DOHH2 (cell line): ENCODE results near the gene PTGIS.

ENCODE experiments used
- H3F3A ChIP-seq: fragments of 200-600 bp; sonication (generic), shearing (Covaris generic); 2 replicates; pipeline ENCODE4 v1.6.0; 2016; ENCODE audit warnings: antibody characterized with exemption, mild to moderate bottlenecking; ENCODE audit not compliant: control insufficient read depth, insufficient read depth
- H3K27ac ChIP-seq: fragments of 200-600 bp; sonication (generic); 2 replicates; pipeline ENCODE4 v1.5.1; 2014; ENCODE audit warnings: low read depth, mild to moderate bottlenecking, low read length, moderate library complexity
- H3K27me3 ChIP-seq: fragments of 200-600 bp; sonication (generic); 2 replicates; pipeline ENCODE4 v1.6.1; 2014; ENCODE audit warnings: mild to moderate bottlenecking, low read length, mixed read lengths; ENCODE audit not compliant: control insufficient read depth
- H3K36me3 ChIP-seq: fragments of 200-600 bp; sonication (generic); 2 replicates; pipeline ENCODE4 v1.6.1; 2014; ENCODE audit warnings: mild to moderate bottlenecking, low read length, moderate library complexity, mixed read lengths; ENCODE audit not compliant: control insufficient read depth
- H3K4me1 ChIP-seq: fragments of 200-600 bp; sonication (generic); 2 replicates; pipeline ENCODE4 v1.6.1; 2014; ENCODE audit warnings: mild to moderate bottlenecking, low read length, mixed read lengths; ENCODE audit not compliant: control insufficient read depth
- H3K4me2 ChIP-seq: fragments of 200-600 bp; sonication (generic); 2 replicates; pipeline ENCODE4 v1.6.0; 2014; ENCODE audit warnings: mild to moderate bottlenecking, low read length, moderate library complexity
- H3K4me3 ChIP-seq: fragments of 200-600 bp; sonication (generic); 2 replicates; pipeline ENCODE4 v1.5.1; 2014; ENCODE audit warnings: mild to moderate bottlenecking, low read length, mixed read lengths
- H3K79me2 ChIP-seq: fragments of 200-600 bp; sonication (generic); 2 replicates; pipeline ENCODE4 v1.6.1; 2014; ENCODE audit warnings: mild to moderate bottlenecking, low read length, mixed read lengths; ENCODE audit not compliant: control insufficient read depth
- H3K9me2 ChIP-seq: fragments of 200-600 bp; sonication (generic); replicated peaks from 2 replicates; pipeline ENCODE4 v1.6.1; 2014; ENCODE audit warnings: mild to moderate bottlenecking, low read length, mixed read lengths; ENCODE audit not compliant: control insufficient read depth
- H3K9me3 ChIP-seq: fragments of 200-600 bp; sonication (generic); 2 replicates; pipeline ENCODE4 v1.6.1; 2014; ENCODE audit warnings: antibody characterized with exemption, low read length, mixed read lengths; ENCODE audit not compliant: control insufficient read depth, insufficient read depth
- H4K20me1 ChIP-seq: fragments of 200-600 bp; sonication (generic); 2 replicates; pipeline ENCODE4 v1.6.0; 2014; ENCODE audit warnings: low read depth, mild to moderate bottlenecking, antibody characterized with exemption, low read length, moderate library complexity; ENCODE audit not compliant: control insufficient read depth, insufficient read depth
- EZH2phosphoT487 ChIP-seq: fragments of 200-600 bp; sonication (generic); IDR thresholded peaks from 2 replicates; pipeline ENCODE4 v1.6.1; 2017; ENCODE audit warnings: borderline replicate concordance, mild to moderate bottlenecking, antibody characterized with exemption, low read length, moderate library complexity, mixed read lengths
- TF ChIP-seq, protein P1 (sequence below): fragments of 200-600 bp; sonication (generic); IDR thresholded peaks from one replicate; pipeline ENCODE4 v1.5.1; 2014; ENCODE audit warnings: antibody characterized with exemption, mild to moderate bottlenecking, low read depth, low read length; ENCODE audit not compliant: poor library complexity, severe bottlenecking

The PTGIS gene

DNA sequence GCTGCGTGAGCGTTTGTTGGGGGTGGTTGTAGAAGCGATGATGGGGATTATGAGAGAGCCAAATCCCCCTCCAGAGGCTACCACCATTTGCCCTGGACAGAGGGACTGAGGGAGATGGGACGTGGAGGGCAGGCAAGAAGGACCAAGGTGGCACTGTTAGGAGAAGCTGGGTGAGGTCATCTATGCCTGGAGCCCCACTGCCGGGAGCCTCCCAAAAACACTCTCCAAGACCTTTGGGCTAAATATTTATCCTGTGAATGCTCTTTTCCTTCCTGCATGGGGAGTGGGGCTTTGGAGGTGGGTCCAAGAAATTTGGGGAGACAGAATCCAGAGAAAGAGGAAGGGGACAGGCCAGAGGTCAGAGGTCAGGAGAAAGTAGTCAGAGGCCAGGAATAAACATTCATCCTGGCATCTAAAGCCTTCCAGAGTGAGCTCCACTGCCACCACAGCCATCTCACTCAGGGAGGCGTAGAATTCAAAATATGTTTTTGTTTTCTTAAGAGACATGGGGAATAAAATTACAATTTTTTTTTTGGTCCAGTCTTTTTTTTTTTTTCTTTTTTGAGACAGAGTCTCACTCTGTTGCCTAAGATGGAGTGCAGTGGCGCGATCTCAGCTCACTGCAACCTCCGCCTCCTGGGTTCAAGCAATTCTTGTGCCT lies 17.8 kb upstream of the PTGIS start:
- no peaks in the 10 kb centered on the region for H4K20me1 ChIP-seq
- no peak overlapping the region for H3K27ac ChIP-seq
- no peaks in the 10 kb centered on the region for H3K36me3 ChIP-seq
- H3K9me3 ChIP-seq = no peaks in the 10 kb centered on the region
- H3K4me2 ChIP-seq = no peak overlapping the region
- TF ChIP-seq EZH2phosphoT487 = no peak
- TF ChIP-seq, protein P1, sequence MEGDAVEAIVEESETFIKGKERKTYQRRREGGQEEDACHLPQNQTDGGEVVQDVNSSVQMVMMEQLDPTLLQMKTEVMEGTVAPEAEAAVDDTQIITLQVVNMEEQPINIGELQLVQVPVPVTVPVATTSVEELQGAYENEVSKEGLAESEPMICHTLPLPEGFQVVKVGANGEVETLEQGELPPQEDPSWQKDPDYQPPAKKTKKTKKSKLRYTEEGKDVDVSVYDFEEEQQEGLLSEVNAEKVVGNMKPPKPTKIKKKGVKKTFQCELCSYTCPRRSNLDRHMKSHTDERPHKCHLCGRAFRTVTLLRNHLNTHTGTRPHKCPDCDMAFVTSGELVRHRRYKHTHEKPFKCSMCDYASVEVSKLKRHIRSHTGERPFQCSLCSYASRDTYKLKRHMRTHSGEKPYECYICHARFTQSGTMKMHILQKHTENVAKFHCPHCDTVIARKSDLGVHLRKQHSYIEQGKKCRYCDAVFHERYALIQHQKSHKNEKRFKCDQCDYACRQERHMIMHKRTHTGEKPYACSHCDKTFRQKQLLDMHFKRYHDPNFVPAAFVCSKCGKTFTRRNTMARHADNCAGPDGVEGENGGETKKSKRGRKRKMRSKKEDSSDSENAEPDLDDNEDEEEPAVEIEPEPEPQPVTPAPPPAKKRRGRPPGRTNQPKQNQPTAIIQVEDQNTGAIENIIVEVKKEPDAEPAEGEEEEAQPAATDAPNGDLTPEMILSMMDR = no peak
- H3K9me2 ChIP-seq = no peaks in the 10 kb centered on the region
- H3K4me1 ChIP-seq = peaks cover 7% of the 10 kb centered on the region
- no peaks in the 10 kb centered on the region for H3K79me2 ChIP-seq
- H3K27me3 ChIP-seq = peaks cover 15% of the 10 kb centered on the region
- H3F3A ChIP-seq = no peaks in the 10 kb centered on the region
- no peak overlapping the region for H3K4me3 ChIP-seq

DNA sequence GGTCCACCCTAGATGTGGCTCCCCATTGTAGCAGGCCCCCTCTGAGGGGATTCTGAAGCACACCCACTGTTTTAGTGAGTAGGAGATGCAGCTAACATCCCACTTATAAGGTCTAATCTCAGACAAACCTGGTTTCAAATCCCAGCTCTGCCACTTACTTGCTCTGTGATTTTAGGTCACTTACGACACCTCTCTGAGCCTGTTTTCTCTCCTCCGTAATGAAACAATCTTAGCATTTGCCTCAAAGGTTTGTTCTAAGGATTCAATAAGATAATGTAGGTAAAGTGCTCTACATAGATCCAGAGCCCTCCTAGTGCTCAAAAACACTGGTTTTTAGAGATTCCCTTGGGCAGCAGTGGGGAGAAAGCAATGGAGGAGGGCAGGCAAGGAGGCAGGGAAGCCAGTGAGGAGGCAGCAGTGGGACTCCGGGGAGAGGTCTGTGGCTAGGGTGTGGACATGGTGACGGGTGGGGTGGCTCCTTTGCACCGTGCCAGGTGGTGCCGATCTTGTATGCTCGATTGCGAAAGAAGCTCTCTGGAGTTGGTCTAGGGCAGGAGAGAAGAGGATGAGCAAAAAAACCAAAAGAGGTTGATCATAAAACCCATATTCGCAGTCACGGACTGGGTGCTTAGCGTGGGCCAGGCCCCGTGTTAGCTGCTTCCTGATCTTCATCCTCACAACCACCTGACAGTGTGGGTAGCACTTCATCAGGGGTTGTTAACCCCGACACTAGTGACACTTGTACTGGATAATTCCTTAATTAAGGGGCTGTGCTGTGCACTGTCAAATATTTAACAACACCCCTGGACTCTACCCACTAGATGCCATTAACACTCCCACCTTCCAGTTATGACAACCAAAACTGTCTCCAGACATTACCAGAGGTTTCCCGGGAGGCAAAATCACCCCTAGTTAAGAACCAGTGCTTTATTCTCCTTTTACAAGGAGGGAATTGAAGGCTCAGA lies 16.8 kb upstream of the PTGIS start:
- H3K79me2 ChIP-seq = no peaks in the 10 kb centered on the region
- H4K20me1 ChIP-seq = no peaks in the 10 kb centered on the region
- H3K27ac ChIP-seq = no peak overlapping the region
- no peaks in the 10 kb centered on the region for H3F3A ChIP-seq
- TF ChIP-seq EZH2phosphoT487 = no peak
- TF ChIP-seq, protein P1 = no peak
- no peaks in the 10 kb centered on the region for H3K4me1 ChIP-seq
- H3K27me3 ChIP-seq = peaks cover 20% of the 10 kb centered on the region
- no peaks in the 10 kb centered on the region for H3K9me3 ChIP-seq
- H3K36me3 ChIP-seq = no peaks in the 10 kb centered on the region
- H3K4me2 ChIP-seq = no peak overlapping the region
- H3K9me2 ChIP-seq = no peaks in the 10 kb centered on the region
- H3K4me3 ChIP-seq = no peak overlapping the region

DNA sequence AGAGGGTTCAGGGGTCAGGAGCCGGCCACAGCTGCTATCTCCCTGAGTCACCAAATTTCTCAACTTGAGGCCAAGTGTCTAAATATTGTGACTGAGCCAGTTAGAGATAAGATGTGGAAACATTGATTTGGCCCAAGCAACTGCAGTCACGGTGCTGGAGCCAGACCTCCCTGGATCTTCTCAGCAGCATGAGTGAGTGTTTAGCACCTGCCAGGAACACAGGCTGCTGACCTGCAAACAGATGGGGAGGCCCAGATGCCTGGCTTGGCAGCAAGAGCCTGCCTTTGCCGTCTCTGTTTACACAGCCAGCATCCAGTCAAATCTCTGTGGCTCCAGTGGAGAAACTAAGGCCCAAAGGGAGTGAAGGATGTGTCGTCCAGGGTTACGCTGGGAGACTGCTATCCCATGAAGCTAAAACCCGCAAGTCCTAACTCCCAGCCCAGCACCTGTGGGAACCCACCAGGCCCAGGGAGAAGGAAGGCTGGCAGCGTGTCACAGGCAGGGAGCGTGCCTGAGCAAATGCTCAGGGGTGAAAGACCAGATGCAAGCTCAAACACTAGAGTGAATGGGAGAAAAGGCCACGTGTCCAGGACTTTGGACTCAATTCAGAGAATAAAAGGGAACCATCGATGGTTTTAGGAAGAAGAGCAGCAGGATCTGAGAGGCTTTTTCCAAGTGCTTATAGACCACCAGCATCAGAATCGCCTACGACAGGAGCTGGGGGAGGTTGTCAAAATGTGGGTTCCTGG lies 15.9 kb upstream of the PTGIS start:
- H4K20me1 ChIP-seq = no peaks in the 10 kb centered on the region
- TF ChIP-seq, protein P1 = no peak
- TF ChIP-seq EZH2phosphoT487 = no peak
- no peaks in the 10 kb centered on the region for H3F3A ChIP-seq
- H3K79me2 ChIP-seq = no peaks in the 10 kb centered on the region
- no peak overlapping the region for H3K4me2 ChIP-seq
- H3K27me3 ChIP-seq = peaks cover 28% of the 10 kb centered on the region
- H3K9me2 ChIP-seq = no peaks in the 10 kb centered on the region
- no peaks in the 10 kb centered on the region for H3K36me3 ChIP-seq
- no peak overlapping the region for H3K27ac ChIP-seq
- no peaks in the 10 kb centered on the region for H3K4me1 ChIP-seq
- no peaks in the 10 kb centered on the region for H3K9me3 ChIP-seq
- H3K4me3 ChIP-seq = no peak overlapping the region
